Measurements from ENCODE around the gene GRK4. TPM values are rescaled to one million over a fixed set of nuclear protein-coding genes. Genes with fewer than 3 reads are reported as not detected.
"Not testable (repeated sequence)": the region's sequence is repeated elsewhere in the genome, so short reads cannot be mapped to it uniquely, and the experiment has no call there.

GRK4 gene
- 1 to 10 TPM; 2.0 to 6.4 (median 5.1) TPM for total RNA-seq
- total RNA-seq (2013), result 2.3 TPM

DNA sequence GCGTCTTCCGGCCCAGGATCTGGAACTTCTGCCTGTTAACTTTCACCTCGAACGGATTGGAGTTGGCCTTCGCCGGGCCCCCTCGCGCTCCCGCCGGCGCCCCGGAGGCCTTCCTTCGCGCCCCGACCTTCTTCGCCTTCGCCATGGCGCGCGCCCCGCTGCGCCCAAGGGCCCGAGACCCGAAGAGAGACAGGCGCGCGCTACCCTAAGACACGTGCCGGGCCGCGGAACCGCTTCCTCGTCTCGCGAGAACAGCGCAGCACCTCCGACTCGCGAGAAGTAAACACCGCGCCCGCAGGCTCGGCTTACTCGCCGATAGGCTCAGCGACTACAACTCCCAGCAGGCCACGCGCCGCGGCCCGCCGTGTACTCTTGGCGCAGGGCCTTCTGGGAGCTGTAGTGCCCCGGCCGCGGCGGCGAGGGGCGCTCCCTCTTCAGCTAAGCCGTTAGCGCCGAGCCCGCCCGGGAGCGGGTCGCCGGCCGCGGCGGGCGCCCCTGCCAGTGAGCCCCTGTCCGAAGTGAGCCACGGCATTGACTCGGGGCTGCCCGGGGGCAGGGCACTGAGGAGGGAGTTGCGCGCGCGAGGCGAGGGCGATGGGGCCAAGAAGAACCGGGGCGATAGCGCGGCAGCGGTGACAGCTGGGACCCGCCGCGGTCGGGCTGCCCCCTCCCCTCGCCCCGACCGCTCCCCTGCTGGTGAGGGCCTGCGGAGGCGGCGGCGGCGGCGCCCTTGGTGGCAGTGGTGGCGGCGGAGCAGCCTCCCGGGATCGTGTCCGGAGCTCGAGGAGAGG is at the start of gene GRK4, which contains the start of gene NOP14:
Gene GRK4, plus strand, starts transcription at position 397 of the 791 bp plus-strand sequence. CDS start 500 bp downstream, outside the sequence.
Gene NOP14, minus strand, starts transcription at position 232 of the 791 bp plus-strand sequence. Its CDS starts 87 bp downstream, at position 145.
- Mint-ChIP-seq H3K4me3 (peak within 1 kb of the TSS; percentile 91), H3K4me1 (peaks cover 32 to 47% of the 10 kb centered on the region in 2 donors), H3K27ac (peak within 1 kb of the TSS; percentile 88 to 90), H3K36me3 (no peaks in the 10 kb centered on the region), H3K9me3 (no peaks in the 10 kb centered on the region), H3K27me3 (ENCODE audit: low read depth in 2 of 2) (no peaks in the 10 kb centered on the region)
- under 1% methylated on average over 105 of the region's 105 CpGs for WGBS (ENCODE audit: insufficient coverage)
- Histone ChIP-seq H3K9me3 (ENCODE audit: control insufficient read depth, insufficient read depth, low read length) (no peaks in the 10 kb centered on the region), H3K27me3 (ENCODE audit: control insufficient read depth, insufficient read depth, low read length) (no peaks in the 10 kb centered on the region), H3K27ac (ENCODE audit: low read length) (peak within 1 kb of the TSS; percentile 71), H3K36me3 (ENCODE audit: control insufficient read depth, insufficient read depth, low read length) (peaks cover 3% of the 10 kb centered on the region), H3K4me1 (ENCODE audit: control insufficient read depth, insufficient read depth, low read length) (peaks cover 26% of the 10 kb centered on the region), H3K4me3 (ENCODE audit: low read length) (peak within 1 kb of the TSS; percentile 71)
- TF ChIP-seq, protein P1, sequence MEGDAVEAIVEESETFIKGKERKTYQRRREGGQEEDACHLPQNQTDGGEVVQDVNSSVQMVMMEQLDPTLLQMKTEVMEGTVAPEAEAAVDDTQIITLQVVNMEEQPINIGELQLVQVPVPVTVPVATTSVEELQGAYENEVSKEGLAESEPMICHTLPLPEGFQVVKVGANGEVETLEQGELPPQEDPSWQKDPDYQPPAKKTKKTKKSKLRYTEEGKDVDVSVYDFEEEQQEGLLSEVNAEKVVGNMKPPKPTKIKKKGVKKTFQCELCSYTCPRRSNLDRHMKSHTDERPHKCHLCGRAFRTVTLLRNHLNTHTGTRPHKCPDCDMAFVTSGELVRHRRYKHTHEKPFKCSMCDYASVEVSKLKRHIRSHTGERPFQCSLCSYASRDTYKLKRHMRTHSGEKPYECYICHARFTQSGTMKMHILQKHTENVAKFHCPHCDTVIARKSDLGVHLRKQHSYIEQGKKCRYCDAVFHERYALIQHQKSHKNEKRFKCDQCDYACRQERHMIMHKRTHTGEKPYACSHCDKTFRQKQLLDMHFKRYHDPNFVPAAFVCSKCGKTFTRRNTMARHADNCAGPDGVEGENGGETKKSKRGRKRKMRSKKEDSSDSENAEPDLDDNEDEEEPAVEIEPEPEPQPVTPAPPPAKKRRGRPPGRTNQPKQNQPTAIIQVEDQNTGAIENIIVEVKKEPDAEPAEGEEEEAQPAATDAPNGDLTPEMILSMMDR (IDR thresholded peaks at IDR 0.05), result peak; percentile 46
- peak; percentile 94 to 99 for DNase-seq
- intact Hi-C loops (cut with micrococcal nuclease), result loop anchor here (2.0 to 10.0 kb wide), 4 partner anchors 29 to 545 kb away; partner anchors contain the start of genes CFAP99 and ZFYVE28
- ATAC-seq, result peak; percentile 91 to 98 (median 93)

GRCh38 chr4:2914256-2915126 is 48.9 kb upstream of the GRK4 start:
- Mint-ChIP-seq H3K4me3 (no peak overlapping the region), H3K27me3 (ENCODE audit: low read depth in 2 of 2) (no peaks in the 10 kb centered on the region), H3K27ac (peak overlapping the region; percentile 37 to 76), H3K9me3 (no peaks in the 10 kb centered on the region), H3K4me1 (peaks cover 26 to 40% of the 10 kb centered on the region in 2 donors), H3K36me3 (peaks cover 15% of the 10 kb centered on the region)
- Histone ChIP-seq H3K36me3 (ENCODE audit: control insufficient read depth, insufficient read depth, low read length) (peaks cover 56% of the 10 kb centered on the region), H3K27ac (ENCODE audit: low read length) (peak overlapping the region; percentile 26), H3K4me1 (ENCODE audit: control insufficient read depth, insufficient read depth, low read length) (peaks cover 15% of the 10 kb centered on the region), H3K9me3 (ENCODE audit: control insufficient read depth, insufficient read depth, low read length) (no peaks in the 10 kb centered on the region), H3K27me3 (ENCODE audit: control insufficient read depth, insufficient read depth, low read length) (no peaks in the 10 kb centered on the region), H3K4me3 (ENCODE audit: low read length) (no peak overlapping the region)
- peak in 1 of 2 donors; percentile 26 for DNase-seq
- 57% methylated on average over 13 of the region's 16 CpGs for WGBS (ENCODE audit: insufficient coverage)
- TF ChIP-seq, protein P1 (IDR thresholded peaks at IDR 0.05), result no peak
- peak; percentile 44 to 77 (median 70) for ATAC-seq
- intact Hi-C loops (cut with micrococcal nuclease), result no loop called here

- Histone ChIP-seq H3K36me3 (ENCODE audit: control insufficient read depth, insufficient read depth, low read length) (peaks cover 46% of the 10 kb centered on the region), H3K27me3 (ENCODE audit: control insufficient read depth, insufficient read depth, low read length) (no peaks in the 10 kb centered on the region), H3K4me3 (ENCODE audit: low read length) (no peak overlapping the region), H3K9me3 (ENCODE audit: control insufficient read depth, insufficient read depth, low read length) (no peaks in the 10 kb centered on the region), H3K4me1 (ENCODE audit: control insufficient read depth, insufficient read depth, low read length) (peaks cover 15% of the 10 kb centered on the region), H3K27ac (ENCODE audit: low read length) (no peak overlapping the region)
- DNase-seq (no peak), ATAC-seq (no peak)
- no peak overlapping the region for H3K27ac Mint-ChIP-seq
- 90% methylated on average over 9 of the region's 9 CpGs for WGBS (ENCODE audit: insufficient coverage)
- peaks cover 27% of the 10 kb centered on the region for H3K36me3 Mint-ChIP-seq
- H3K27me3 Mint-ChIP-seq (ENCODE audit: low read depth in 2 of 2), result no peaks in the 10 kb centered on the region
- H3K9me3 Mint-ChIP-seq, result peaks cover 0 to 4% of the 10 kb centered on the region in 2 donors
- H3K4me1 Mint-ChIP-seq, result peaks cover 39 to 48% of the 10 kb centered on the region in 2 donors
- TF ChIP-seq, protein P1 (IDR thresholded peaks at IDR 0.05), result no peak
- no peak overlapping the region for H3K4me3 Mint-ChIP-seq
- intact Hi-C loops (cut with micrococcal nuclease), result no loop called here
These were observed 47.6 kb upstream of the GRK4 start for GRCh38 chr4:2915789-2916188.

DNA sequence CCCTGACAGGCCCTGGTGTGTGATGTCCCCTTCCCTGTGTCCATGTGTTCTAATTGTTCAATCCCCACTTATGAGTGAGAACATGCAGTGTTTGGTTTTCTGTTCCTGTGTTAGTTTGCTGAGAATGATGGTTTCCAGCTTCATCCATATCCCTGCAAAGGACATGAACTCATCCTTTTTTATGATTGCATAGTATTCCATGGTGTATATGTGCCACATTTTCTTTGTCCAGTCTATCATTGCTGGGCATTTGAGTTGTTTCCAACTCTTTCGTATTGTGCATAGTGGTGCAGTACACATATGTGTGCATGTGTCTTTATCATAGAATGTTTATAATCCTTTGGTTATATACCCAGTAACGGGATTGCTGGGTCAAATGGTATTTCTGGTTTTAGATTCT is 46.7 kb upstream of the GRK4 start:
- WGBS (ENCODE audit: insufficient coverage), result 100% methylated on average over 2 of the region's 2 CpGs
- H3K9me3 Mint-ChIP-seq; H3K27ac ChIP-seq (ENCODE audit: low read length); H3K9me3 ChIP-seq (ENCODE audit: control insufficient read depth, insufficient read depth, low read length); H3K4me3 Mint-ChIP-seq; intact Hi-C loops (cut with micrococcal nuclease); H3K4me3 ChIP-seq (ENCODE audit: low read length); H3K27me3 ChIP-seq (ENCODE audit: control insufficient read depth, insufficient read depth, low read length); DNase-seq; H3K27me3 Mint-ChIP-seq (ENCODE audit: low read depth in 2 of 2); ATAC-seq: not testable (repeated sequence)
- peaks cover 38% of the 10 kb centered on the region for H3K36me3 ChIP-seq (ENCODE audit: control insufficient read depth, insufficient read depth, low read length)
- Mint-ChIP-seq H3K4me1 (peaks cover 48 to 52% of the 10 kb centered on the region in 2 donors), H3K27ac (peak overlapping the region; percentile 79 to 87), H3K36me3 (peaks cover 27% of the 10 kb centered on the region)
- H3K4me1 ChIP-seq (ENCODE audit: control insufficient read depth, insufficient read depth, low read length), result peaks cover 15% of the 10 kb centered on the region

DNA sequence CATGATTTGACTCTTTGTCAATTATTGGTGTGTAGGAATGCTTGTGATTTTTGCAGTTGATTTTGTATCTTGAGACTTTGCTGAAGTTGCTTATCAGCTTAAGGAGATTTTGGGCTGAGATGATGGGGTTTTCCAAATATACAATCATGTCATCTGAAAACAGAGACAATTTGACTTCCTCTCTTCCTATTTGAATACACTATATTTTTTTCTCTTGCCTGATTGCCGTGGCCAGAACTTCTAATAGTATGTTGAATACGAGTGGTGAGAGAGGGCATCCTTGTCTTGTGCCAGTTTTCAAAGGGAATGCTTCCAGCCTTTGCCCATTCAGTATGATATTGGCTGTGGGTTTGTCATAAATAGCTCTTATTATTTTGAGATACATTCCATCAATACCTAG is 45.1 kb upstream of the GRK4 start:
- no CpG with 5 or more reads among the region's 2 CpGs for WGBS (ENCODE audit: insufficient coverage)

More for the DNA sequence above, 45.1 kb upstream of the GRK4 start:
- H3K9me3 Mint-ChIP-seq; ATAC-seq; H3K27ac ChIP-seq (ENCODE audit: low read length); H3K27me3 ChIP-seq (ENCODE audit: control insufficient read depth, insufficient read depth, low read length); H3K9me3 ChIP-seq (ENCODE audit: control insufficient read depth, insufficient read depth, low read length); H3K4me3 Mint-ChIP-seq; DNase-seq; H3K4me3 ChIP-seq (ENCODE audit: low read length); H3K27me3 Mint-ChIP-seq (ENCODE audit: low read depth in 2 of 2); intact Hi-C loops (cut with micrococcal nuclease): not testable (repeated sequence)
- Mint-ChIP-seq H3K36me3 (peaks cover 27% of the 10 kb centered on the region), H3K4me1 (peaks cover 63 to 64% of the 10 kb centered on the region in 2 donors), H3K27ac (peak overlapping the region; percentile 79 to 87)
- Histone ChIP-seq H3K36me3 (ENCODE audit: control insufficient read depth, insufficient read depth, low read length) (peaks cover 24% of the 10 kb centered on the region), H3K4me1 (ENCODE audit: control insufficient read depth, insufficient read depth, low read length) (peaks cover 28% of the 10 kb centered on the region)
